H1 (cell line): ENCODE results near the gene AP3S1. TPM values are rescaled to one million over a fixed set of nuclear protein-coding genes. Genes with fewer than 3 reads are reported as not detected.

Experiments used
- ASH2L ChIP-seq: fragments of 200-600, 300-600 bp; sonication (generic); IDR thresholded peaks from one replicate; pipeline ENCODE4 v1.7.1; 2017; ENCODE audit warnings: low read length
- KDM5A ChIP-seq: fragments of 200-600 bp; IDR thresholded peaks from 2 replicates; pipeline ENCODE4 v1.7.1; 2012; ENCODE audit warnings: mild to moderate bottlenecking, low read length, inconsistent platforms, mixed read lengths
- RNF2 ChIP-seq: fragments of 200-900, 300-1000 bp; sonication (generic); IDR thresholded peaks from 2 replicates; pipeline ENCODE4 v1.7.1; 2016; ENCODE audit warnings: borderline replicate concordance, low read depth, mild to moderate bottlenecking, antibody characterized with exemption, low read length; ENCODE audit not compliant: poor library complexity, severe bottlenecking; ENCODE audit errors: missing control alignments
- SIRT6 ChIP-seq: IDR thresholded peaks from one replicate; pipeline ENCODE4 v1.7.1; 2012; ENCODE audit warnings: low read length, inconsistent platforms
- SIX5 ChIP-seq: IDR thresholded peaks from 2 replicates; pipeline ENCODE4 v1.6.1; 2011; ENCODE audit warnings: mild to moderate bottlenecking, low read depth, low read length
- SUZ12 ChIP-seq: fragments of 200-600 bp; sonication (generic); IDR thresholded peaks from 2 replicates; pipeline ENCODE4 v1.6.1; 2012; ENCODE audit warnings: mild to moderate bottlenecking, inconsistent platforms, low read length, moderate library complexity, mixed read lengths
- TEAD4 ChIP-seq: IDR thresholded peaks from 2 replicates; pipeline ENCODE4 v1.6.1; 2012; ENCODE audit warnings: low read depth, low read length, inconsistent platforms, mixed read lengths
- polyA plus RNA-seq, 7 experiments: library from polyadenylated mRNA; depleted of rRNA in 3 of 7; stranded (reverse) in 5 of 7; unstranded in 2 of 7; fragments of >200 nt in 5 of 7; fragments of 200-250 nt in 2 of 7; gene quantifications; 1 replicate in 5 of 7; 2 replicates in 1 of 7; 4 replicates in 1 of 7; pipeline versions ENCODE4 v1.2.1 to v1.2.3, GENCODE V29; 2011 to 2013; ENCODE audit warnings: missing spikeins in 2 of 7, mixed read lengths in 2 of 7
- total RNA-seq: library from RNA; stranded (reverse); fragmentation: NEBNext Ultra II Directional; extraction: Animal tissue kit (Norgen Biotek cat#: 25700); gene quantifications from 2 replicates; pipeline ENCODE4 v1.2.1, GENCODE V29; 2021

AP3S1 gene
- total and polyA plus RNA-seq, 2 of the 8 experiments (the other 6 are each of a cell fraction or from before 2014, with no cell fraction given): 26.6 to 72.7 TPM

GRCh38 chr5:115842952-115843351, 1.2 kb downstream of the AP3S1 start (continued):
- TF ChIP-seq SUZ12 (no peak), ASH2L (no peak), TEAD4 (no peak), SIX5 (no peak), KDM5A (no peak), RNF2 (no peak), SIRT6 (no peak)
